GM18873 (cell line): ENCODE results near the gene A3GALT2.

Experiments used
- ATAC-seq: cut with Tn5 transposase; IDR thresholded peaks from one replicate; pipeline ENCODE4 v1.9.1; 2021; ENCODE audit warnings: mild to moderate bottlenecking, moderate library complexity, moderate number of reproducible peaks; ENCODE audit not compliant: unreplicated experiment, low FRiP score

A3GALT2 gene

DNA sequence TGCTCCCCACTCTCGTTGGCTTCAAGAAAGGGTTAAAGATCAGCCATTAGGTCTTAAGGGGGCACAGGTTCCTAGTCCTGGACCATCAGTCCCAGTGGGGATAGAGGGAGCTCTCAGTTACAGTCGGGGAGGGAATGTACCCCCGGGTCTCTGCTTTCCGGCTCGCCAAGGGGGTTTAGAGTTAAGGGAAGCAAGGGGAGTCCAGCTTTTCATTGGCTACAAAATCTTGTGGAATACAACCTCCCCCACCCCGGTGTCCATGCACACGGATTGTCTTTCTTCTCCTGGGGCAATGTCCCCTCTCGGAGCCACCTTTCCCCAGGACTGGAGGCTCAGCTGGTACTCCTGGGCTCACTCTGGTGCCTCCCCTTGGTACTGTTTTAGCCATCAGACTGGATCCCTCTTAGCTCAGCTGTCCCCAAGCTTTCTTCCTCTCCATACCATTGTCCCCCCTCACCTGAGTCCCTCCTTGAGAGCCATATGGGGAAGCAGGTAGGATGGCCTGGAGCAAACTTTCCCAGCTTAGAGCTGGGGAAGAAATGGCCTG lies at the start of gene A3GALT2:
Gene A3GALT2, minus strand, starts transcription at position 480 of the 547 bp plus-strand sequence. Its CDS starts 0 bp downstream, at position 480.
- ATAC-seq, result no peak

DNA sequence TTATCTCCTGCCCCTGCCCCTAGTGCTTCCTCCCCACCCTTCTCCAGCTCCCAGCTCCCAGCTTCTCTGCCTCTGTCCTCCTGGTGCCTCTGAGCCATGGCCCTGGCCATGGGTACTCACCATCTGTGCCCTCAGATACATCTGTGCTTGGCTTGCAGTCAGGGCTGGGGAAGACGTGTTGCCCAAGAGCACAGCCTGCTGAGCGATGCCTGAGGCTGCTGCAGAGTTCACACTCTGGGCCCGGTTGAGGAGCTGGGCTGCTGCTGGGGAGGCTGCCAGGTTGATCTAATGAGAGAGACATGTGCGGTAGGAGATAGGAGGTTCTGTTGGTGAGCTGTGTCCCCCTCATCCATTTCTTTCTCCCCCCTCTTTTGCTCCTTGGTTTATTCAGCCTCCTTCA lies 49.4 kb upstream of the A3GALT2 start:
- ATAC-seq, result no peak

DNA sequence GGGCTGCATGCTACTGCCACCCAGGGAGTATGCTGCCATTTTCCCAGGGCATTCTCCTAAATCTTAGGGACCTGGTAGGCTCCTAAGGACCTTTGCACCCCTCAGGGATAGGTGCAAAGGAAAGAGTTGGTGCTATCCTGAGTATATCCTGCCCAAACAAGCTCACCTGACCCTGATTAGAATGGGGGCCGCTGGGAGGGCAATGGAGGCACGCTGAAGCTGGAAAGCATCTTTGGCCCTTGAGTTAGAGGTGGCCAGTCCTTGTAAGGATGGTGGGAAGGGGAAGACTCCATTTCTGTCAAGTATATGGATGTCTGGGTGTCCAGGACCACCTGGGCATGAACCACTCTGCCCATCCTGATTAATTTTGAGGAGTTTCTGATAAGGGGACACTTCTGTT lies 48.9 kb upstream of the A3GALT2 start:
- ATAC-seq, result no peak

DNA sequence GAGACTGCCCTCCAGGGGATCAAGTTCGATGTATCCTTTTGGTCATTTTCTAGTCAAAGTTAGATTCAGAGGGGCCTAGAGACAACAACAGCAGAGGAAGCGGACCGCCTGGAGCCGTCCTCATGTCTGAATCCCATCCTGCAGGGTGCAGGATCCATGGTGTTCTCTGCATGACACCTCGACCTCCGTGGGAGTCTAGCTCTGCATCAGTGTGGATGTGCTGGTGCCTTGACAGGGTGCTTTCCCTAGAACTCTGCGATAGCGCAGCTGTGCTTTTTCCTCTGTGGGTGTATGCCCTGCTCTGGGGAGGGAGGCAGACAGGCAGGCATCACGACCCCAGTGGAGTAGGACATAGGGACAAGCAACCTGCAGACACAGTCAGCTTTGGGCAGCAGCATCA lies 48.2 kb upstream of the A3GALT2 start:
- ATAC-seq, result no peak

DNA sequence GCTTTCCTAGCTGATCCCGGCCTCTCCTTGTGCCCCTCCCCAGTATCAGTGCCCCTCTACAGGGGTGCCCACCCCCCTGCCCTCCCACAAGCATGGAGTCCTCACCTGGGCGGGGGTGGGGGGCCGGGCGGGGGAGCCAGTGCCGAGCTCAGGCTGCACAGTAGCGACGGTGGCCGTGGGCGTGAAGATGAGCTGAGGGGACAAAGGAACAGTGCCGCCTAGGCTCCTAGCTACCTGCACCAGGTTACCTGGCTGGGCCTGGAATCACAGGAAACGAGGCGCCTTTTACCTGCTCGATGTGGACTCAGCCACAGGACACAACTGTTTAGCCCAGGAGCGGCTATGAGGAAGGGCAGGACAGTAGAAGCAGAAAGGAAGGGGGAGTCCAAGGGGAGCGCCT lies 47.5 kb upstream of the A3GALT2 start:
- ATAC-seq, result no peak

DNA sequence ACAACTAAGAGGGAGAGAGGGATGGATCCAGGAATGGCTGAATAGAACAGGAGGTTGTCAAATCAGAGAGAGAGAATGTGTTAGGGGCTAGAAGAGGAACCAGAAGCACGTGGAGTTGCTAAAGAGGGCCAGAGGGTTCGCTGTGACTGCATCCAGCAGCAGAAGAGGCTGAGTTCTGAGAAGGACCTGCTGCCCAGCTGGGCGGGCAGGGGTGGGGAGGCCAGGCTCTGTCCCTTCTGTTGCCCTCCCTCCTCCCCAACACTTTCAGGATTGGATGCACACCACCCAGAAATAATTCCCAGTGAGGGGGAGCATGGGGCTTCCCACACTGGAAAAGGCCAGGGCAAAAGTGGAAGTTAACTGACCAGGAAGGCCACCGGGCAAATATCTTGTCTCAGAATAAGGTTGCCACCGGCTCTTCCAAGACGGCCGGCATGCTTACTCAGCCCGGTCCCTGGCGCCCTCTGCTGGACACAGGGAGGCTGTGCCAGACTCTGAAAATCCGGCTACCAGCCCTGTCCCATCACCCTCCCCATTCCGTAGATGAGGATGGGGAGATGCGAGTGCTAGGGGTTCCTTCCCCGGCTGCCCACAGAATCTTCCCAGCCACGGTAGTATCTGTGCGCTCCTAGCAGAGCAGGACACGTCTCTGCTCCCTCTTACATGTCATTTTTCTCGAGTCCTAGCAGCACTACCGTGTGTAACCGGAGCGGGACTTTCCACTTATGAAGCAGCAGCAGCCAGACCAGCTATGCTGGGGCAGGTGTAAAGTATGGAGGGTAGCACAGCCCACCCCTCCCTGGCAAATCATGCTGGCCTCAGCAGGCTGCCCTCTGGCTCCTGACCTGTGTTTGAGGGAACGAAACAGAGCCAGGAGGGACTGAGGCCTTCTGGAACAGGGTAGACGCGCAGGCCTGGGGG lies 46.8 kb upstream of the A3GALT2 start:
- ATAC-seq, result no peak

DNA sequence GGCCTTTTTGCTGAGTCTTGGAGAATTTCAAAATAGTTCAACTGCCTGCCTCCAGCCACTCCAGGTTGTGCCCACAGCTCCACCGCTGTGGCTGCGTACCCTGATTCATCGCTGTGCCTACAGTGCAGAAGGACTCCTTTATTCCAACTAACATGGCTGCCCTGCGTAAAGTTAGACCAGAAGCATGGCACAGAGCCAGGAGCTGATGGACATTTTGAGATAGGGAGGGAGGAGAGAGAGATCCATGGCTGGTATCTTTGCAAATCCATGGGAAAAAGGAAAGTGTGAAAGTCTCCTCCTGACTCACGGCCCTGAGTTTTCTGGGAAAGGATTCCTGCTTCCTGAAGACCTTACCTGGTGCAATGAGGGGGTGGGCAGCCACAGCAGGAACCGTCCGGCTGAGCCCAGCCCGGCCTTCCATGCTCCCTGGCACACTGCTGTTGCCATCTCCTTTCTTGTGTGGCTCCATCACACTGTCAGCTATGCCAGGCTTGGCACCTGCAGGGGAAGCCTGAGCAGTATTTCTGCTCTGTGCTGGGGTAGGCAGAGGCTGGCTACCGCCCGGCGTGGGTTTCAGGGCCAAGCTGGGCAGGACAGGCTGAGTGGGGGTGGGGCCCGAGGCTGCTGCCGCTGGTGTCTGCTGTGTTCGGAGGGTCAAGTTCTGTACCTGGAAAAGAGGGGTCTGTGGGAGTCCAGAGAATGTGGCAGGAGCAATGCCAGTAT lies 46.0 kb upstream of the A3GALT2 start:
- no peak for ATAC-seq

DNA sequence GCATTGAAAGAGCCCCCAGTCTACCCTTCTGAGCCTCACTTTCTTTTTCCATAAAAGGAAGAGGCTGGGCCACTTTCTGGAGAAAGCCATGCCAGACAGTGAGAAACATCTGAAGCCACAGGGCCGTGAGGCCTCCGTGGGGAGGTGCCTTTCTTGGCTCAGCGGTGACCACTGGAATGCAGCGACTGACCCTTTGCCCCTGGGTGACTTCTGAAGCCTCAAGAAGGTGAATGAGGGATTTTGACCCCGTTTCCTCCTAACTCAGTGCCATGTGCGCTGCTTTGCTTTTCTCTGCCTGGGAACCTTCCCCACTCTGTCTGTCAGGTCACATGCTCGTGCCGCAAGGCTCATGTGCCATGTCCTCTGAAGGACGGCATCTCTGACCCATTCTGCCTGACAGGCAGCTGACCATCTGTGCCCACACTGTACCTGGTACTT lies 44.7 kb upstream of the A3GALT2 start:
- ATAC-seq, result no peak

DNA sequence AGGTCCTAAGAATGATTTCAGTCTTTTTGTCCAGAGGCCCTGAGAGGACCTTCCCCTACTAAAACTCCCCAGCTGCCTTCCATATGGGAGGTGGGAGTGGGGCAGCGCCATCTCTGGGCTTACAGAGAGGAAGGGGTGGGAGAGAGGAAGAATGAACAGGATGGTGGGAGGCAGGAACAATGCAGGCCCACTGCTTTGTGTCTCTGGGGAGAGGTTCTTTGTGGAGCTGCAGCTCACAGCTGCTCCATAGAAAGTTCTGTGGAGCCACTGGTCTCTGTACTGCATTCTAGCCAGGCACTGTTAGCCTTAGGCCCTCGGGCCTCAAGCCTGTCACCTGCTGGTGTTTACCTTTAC lies 43.6 kb upstream of the A3GALT2 start:
- ATAC-seq, result no peak

DNA sequence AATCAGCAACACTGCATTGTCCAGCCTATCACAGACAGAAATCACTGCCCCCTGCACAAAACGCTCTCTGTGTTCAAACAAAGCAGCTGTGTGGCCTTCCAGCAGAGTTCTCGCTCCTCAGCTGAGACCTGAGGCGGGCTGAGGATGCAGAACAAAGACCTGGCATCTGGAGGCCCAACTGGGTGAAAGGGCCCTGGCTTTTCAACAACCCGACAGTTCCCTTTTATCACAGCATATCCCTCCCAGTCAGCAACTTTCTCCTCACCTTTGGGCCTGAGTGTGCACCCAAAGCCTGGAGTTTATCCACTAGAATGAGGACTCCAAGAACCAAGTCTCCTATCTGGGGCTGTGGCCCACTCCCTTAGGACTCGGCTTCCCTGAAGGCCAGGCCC lies 42.6 kb upstream of the A3GALT2 start:
- no peak for ATAC-seq

DNA sequence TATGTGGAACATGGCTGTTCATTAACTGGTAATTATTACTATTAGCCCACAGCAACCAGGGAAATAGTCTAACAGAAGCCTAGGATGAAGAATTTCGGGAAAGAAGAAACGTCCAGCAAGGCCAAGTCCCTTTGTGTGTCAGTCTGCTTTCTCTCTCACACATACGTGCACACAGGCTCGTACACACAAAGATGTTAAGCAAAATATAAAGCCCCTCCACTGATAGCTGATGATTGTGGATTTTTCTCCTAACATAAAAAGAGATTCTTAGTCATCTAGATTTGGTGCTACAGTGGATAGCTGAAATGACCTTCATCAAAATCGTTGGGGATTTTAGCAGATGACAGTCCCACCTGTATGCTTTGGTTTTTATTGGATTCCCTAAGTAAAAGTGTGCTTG lies 42.1 kb upstream of the A3GALT2 start:
- ATAC-seq, result no peak

DNA sequence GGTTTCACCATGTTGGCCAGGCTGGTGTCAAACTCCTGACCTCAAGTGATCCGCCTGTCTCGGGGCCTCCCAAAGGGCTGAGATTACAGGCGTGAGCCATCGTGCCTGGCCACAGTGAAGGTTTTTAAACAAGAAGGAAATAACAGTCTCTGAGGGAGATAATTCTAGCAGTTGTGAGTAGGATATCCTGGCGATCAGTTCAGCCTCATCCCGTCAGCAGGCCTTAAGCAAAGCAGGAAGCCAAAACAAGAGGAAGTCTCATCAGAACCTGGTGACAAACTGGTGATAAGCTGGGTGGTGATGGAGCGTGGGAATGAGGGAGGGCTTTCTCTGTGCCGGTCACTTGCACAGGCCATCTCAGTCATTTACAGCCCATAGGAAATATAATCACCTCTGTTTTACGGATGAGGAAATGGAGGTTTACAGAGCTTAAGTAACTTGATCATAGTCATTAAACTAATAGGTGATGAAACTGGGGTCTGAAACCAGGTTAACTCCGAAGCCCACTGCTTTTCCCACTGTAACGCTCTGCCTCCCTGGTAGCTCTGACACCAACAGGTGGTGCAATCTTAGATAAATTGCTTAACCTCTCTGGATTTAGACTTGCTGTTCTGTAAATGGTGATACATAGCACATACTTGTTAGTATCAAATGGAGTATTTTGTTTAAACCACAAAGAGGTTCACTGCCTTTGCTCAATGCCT lies 40.8 kb upstream of the A3GALT2 start:
- ATAC-seq, result no peak

DNA sequence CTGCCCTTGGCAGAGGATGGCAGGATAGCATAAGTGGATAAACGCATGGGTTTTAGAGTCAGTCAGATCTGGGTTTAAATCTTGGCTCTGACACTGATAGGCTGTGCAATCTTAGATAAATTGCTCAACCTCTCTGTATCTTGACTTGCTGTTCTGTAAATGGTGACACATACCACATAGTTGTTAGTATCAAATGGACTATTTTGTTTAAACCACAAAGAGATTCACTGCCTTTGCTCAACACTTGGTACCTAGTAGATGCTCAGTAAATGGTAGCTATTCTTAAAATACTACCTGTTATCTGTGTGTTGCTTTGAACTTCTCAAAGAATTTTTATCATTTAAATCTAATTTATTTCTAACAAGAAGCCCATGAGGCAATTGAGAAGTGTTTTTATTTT lies 39.5 kb upstream of the A3GALT2 start:
- ATAC-seq, result no peak

DNA sequence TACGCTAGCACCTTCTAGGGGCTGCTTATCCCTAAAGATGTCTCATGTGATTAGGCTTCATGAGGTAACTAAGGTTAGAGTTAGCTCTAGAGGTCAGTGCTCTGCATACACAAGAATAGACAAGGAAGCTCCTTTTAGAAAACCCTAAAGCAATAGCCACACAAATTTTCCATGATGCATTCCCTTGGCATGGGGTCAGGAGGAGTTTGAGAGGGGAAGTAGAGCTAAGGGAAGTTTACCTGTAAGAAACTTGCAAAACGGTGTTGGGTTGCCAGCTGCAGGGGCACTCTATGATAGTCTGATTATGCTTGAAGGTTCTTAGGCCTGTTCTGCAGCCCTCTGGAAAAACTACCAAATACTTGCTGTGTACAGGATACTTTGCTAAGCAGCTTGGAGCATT lies 39.0 kb upstream of the A3GALT2 start:
- ATAC-seq, result no peak

DNA sequence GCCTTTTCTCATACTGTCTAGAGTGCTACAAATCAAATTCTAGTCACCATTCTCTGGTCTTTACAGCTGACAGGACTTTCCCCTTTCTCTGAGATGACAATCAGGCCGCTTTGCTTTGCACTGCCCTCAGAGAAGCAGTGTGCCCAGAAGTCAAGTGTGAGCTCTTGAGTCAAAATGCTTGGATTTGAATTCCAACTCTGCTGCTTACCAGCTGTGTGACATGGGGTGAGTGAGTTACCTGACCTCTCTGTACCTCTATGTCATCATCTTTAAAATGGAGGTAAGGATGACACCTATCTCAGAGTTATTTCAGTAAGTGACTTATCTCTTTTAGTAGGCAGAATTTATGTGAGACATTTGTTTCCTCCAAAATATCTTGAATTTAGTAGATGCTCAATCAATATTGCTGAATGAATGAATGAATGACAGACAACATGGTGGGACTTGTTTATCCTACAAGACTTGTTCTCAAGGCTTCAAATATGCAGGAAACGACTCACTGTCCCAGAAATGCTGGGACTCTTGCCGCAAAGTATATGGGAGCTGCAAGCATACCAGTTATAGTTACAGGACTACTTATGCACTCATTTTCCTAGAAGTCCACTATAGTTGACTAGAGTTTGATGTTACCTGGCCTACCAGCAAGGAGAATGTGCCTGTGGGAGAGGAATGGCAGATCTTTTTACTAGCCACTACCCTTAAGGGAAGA lies 38.1 kb upstream of the A3GALT2 start:
- ATAC-seq, result no peak

DNA sequence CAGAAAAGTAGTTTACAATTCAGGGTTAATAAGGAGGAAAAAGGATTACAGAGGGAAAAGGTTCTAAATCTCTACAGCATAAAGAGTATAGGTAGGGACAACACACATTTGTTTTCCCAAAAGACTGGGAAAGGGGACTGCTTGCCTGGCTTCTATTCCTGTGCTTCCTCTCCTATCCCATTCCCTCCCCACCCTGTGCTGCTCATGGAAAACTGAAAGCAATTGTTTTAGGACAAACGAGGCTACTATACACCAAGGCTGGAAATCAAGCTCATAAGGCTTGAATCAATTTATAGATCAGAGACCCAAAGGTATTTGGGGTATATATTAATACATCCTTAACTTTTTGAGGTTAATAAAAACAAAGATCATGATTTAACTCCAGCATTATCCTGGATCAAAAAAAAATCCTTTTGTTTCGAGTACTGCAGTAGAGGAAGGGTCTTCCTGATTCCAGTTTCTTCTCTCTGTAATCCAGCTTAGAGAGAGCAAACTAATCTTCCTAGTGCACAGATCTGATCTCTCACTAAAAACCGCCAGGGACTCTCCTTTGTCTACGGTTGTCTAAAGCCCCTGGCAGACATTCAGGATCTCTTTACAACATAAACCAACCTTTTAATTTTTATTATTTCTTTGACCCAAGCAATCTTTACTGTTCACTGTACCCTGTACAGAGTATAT lies 37.4 kb upstream of the A3GALT2 start:
- no peak for ATAC-seq

DNA sequence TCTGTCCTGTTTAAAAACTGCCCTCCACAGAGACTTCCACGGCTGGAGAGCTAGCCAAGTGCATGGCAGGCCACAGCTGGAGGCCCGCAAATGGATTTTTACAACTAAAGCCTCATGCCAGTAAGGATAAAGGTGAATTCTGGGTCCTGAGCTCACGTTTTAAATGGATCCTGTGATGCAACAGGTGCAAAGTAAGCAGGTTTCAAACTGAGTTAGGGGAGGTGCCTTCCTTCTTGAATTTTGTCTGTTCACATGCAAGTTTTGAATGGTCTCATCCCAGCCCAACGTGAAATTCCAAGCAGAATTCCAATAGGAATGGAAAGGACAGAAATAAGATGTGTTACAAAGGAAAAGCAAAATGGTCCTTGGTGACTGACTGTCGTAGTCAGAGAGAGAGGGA lies 36.2 kb upstream of the A3GALT2 start:
- no peak for ATAC-seq

DNA sequence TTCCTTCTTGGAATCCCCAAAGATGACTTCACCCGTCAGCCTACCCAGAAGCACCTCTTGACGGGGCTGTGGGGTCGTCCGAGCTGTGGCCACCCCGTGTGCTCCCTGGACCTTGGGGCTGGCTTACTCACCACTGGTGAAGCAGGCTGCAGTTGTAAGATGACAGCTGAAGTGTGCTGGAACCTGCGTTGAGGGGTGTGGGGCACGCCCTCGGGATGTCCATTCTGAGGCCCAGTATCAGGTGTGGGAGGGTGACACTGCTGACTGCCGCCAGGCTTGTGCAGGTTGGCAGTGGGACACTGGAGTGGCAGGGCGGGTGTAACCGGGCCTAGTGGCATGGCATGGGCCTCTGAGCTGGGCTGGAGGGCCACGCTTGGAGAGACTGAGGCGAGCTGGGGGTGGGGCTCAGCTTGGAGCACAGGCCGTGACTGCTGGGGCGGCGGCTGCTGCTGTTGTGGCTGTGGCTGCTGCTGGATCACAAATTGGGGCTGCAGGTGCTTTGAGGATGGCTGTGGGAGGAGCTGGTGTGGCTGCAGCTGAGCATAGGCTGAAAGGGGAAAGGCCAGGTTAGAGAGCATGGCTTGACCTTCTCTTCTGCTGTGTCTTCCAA lies 33.9 kb upstream of the A3GALT2 start:
- ATAC-seq, result no peak

DNA sequence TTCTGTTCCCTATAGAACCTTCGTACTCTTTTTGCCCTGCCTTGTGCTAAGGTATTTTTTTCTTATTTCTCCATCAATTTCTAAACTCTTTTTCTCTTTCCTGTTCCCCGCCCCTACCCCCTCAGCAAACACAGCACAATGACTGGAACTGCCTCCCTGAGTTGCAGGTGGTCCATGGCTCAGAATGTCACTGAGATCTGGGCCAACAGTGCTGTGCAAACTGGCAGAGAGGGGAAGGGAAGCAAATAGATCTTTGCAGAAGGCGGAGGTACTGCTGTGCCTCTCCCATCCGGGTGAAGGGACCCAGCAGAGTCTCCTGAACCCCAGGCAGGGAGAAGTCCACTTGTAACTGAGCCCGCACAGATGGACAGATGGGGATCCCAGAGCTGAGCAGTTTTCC lies 32.6 kb upstream of the A3GALT2 start:
- ATAC-seq, result no peak
